Measurements from ENCODE around the gene CIB4.

DNA sequence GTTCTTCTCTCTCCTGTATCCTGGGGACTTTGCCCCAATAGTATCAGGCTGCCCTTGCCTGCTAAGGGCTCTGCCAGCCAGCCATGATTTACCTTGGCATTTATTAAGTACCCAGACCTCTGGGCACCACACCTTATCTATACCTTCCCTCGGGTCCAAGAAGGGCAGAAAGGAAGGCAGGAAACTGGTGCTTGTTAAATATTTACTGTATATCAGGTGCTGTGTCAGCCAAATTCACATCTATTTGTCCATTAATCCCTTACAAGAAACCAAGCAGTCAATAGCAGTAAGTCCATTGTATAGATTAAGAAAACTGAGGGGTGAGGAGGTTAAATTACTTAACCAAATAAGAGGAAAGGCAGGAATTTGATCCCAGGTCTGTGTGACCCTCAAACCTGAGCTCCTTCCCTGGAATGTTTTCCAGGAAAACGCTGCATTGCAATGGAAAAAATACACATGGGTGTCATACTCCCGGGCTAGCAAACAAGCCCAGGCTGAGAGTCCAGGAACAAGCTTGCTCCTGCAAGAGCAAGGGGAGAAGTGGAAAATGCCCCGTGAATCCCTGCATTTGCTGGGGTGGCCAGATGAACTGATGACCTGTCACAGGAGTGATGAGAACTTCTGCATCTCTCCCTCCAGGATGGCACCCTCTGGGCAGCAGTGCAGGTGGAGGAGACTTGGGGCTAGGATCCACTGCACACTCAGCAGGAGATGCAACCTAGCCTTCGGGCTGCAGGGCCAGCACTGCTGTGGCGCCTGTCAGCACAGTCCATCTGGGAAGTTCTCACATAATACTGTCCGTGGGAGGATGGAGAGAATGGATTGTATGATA, 30.4 kb downstream of the CIB4 start:
- TF ChIP-seq, protein P1, sequence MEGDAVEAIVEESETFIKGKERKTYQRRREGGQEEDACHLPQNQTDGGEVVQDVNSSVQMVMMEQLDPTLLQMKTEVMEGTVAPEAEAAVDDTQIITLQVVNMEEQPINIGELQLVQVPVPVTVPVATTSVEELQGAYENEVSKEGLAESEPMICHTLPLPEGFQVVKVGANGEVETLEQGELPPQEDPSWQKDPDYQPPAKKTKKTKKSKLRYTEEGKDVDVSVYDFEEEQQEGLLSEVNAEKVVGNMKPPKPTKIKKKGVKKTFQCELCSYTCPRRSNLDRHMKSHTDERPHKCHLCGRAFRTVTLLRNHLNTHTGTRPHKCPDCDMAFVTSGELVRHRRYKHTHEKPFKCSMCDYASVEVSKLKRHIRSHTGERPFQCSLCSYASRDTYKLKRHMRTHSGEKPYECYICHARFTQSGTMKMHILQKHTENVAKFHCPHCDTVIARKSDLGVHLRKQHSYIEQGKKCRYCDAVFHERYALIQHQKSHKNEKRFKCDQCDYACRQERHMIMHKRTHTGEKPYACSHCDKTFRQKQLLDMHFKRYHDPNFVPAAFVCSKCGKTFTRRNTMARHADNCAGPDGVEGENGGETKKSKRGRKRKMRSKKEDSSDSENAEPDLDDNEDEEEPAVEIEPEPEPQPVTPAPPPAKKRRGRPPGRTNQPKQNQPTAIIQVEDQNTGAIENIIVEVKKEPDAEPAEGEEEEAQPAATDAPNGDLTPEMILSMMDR (IDR thresholded peaks at IDR 0.05; ENCODE audit: borderline replicate concordance, extremely low read depth, low read length, poor library complexity, severe bottlenecking): no peak
- no peak for TF ChIP-seq EZH2 (IDR thresholded peaks at IDR 0.05; ENCODE audit: borderline replicate concordance, low read depth, low read length, severe bottlenecking)

Measured in DND-41 (cell line).